Astrocyte (in vitro differentiated cells and primary cell): ENCODE measurements around the gene PHF21B. TPM values are rescaled to one million over a fixed set of nuclear protein-coding genes. Genes with fewer than 3 reads are reported as not detected.

ENCODE experiments used
- DNase-seq: peaks from one replicate; pipeline ENCODE4 v3.0.0-alpha.2; 2010; ENCODE audit warnings: low read depth
- FAIRE-seq: peaks from 2 replicates; lab custom pipeline; 2011; peaks lifted over from hg19 to GRCh38; lab: Jason Lieb, UNC
- H2AFZ ChIP-seq: 2 replicates; pipeline ENCODE4 v1.6.0; 2012; ENCODE audit warnings: low read depth, low read length, inconsistent platforms
- H3K27ac ChIP-seq: 2 replicates; pipeline ENCODE4 v1.5.1; 2011; ENCODE audit warnings: low read depth, low read length, inconsistent platforms
- H3K27me3 ChIP-seq: 2 replicates; pipeline ENCODE4 v1.6.0; 2011; ENCODE audit warnings: low read length, inconsistent platforms; ENCODE audit not compliant: insufficient read depth
- H3K36me3 ChIP-seq: 2 replicates; pipeline ENCODE4 v1.5.1; 2011; ENCODE audit warnings: low read length, inconsistent platforms; ENCODE audit not compliant: insufficient read depth
- H3K4me1 ChIP-seq: 2 replicates; pipeline ENCODE4 v1.5.1; 2011; ENCODE audit warnings: low read length, inconsistent platforms; ENCODE audit not compliant: insufficient read depth
- H3K4me2 ChIP-seq: 2 replicates; pipeline ENCODE4 v1.6.0; 2012; ENCODE audit warnings: low read length, inconsistent platforms
- H3K4me3 ChIP-seq: 2 replicates; pipeline ENCODE4 v1.5.1; 2011; ENCODE audit warnings: low read depth, mild to moderate bottlenecking, low read length, inconsistent platforms; ENCODE audit not compliant: insufficient read depth
- H3K79me2 ChIP-seq: 2 replicates; pipeline ENCODE4 v1.6.0; 2012; ENCODE audit warnings: mild to moderate bottlenecking, low read length, inconsistent platforms; ENCODE audit not compliant: insufficient read depth
- H3K9ac ChIP-seq: 2 replicates; pipeline ENCODE4 v1.6.0; 2012; ENCODE audit warnings: mild to moderate bottlenecking, low read length, inconsistent platforms
- H3K9me3 ChIP-seq: 2 replicates; pipeline ENCODE4 v1.5.1; 2012; ENCODE audit warnings: low read depth, mild to moderate bottlenecking, low read length, inconsistent platforms; ENCODE audit not compliant: insufficient read depth
- H4K20me1 ChIP-seq: 2 replicates; pipeline ENCODE4 v1.6.0; 2012; ENCODE audit warnings: low read length, inconsistent platforms; ENCODE audit not compliant: insufficient read depth
- H3K27ac Mint-ChIP-seq: one replicate; pipeline ENCODE4 v1.8.0; 2021; ENCODE audit warnings: mild to moderate bottlenecking, mixed read lengths; ENCODE audit not compliant: unreplicated experiment
- H3K27me3 Mint-ChIP-seq: one replicate; pipeline ENCODE4 v1.8.0; 2021; ENCODE audit warnings: low read depth, mixed read lengths; ENCODE audit not compliant: unreplicated experiment
- H3K36me3 Mint-ChIP-seq: one replicate; pipeline ENCODE4 v1.8.0; 2021; ENCODE audit warnings: low read depth, mixed read lengths; ENCODE audit not compliant: unreplicated experiment
- H3K4me1 Mint-ChIP-seq: one replicate; pipeline ENCODE4 v1.8.0; 2021; ENCODE audit warnings: low read depth, mixed read lengths; ENCODE audit not compliant: unreplicated experiment
- H3K4me3 Mint-ChIP-seq: one replicate; pipeline ENCODE4 v1.8.0; 2021; ENCODE audit warnings: mild to moderate bottlenecking, moderate library complexity, mixed read lengths; ENCODE audit not compliant: unreplicated experiment
- H3K9me3 Mint-ChIP-seq: one replicate; pipeline ENCODE4 v1.8.0; 2021; ENCODE audit warnings: mild to moderate bottlenecking, mixed read lengths; ENCODE audit not compliant: unreplicated experiment
- EZH2 ChIP-seq: IDR thresholded peaks from 2 replicates; pipeline ENCODE4 v1.6.1; 2012; ENCODE audit warnings: mild to moderate bottlenecking, low read length, inconsistent platforms; ENCODE audit not compliant: insufficient read depth
- total RNA-seq: library from RNA; stranded (reverse); gene quantifications from 2 replicates; pipeline ENCODE4 v1.2.1, GENCODE V29; 2021
- TF ChIP-seq, protein P1 (sequence below): IDR thresholded peaks from 2 replicates; pipeline ENCODE4 v1.5.1; 2011; ENCODE audit warnings: low read depth, mild to moderate bottlenecking, inconsistent platforms, low read length, moderate library complexity; ENCODE audit not compliant: insufficient read depth

Gene PHF21B
- total RNA-seq, 1 donor from 2014 or later = 6.3 TPM

DNA sequence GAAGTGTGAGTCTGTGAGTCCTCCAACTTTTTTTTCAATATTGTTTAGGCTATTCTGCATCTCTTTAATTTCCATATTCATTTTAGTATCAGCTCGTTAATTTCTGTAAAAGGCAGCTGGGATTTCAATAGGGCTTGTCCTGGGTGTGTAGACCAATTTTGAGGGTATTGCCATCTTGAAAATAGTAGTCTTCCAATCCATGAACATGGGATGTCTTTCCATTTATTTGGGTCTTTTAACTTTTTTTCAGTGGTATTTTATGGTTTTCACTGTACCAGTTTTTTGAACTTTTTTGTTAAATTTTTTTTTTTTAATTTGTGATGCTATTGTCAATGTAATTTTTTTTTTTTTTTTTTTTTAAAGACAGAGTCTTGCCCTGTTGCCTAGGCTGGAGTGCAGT is 177.9 kb downstream of the PHF21B start:
- Mint-ChIP-seq H3K27me3 (no peaks in the 10 kb centered on the region), H3K4me1 (no peaks in the 10 kb centered on the region), H3K36me3 (peaks cover 1% of the 10 kb centered on the region), H3K9me3 (no peaks in the 10 kb centered on the region), H3K4me3 (no peak overlapping the region), H3K27ac (no peak overlapping the region)
- FAIRE-seq (no peak), DNase-seq (no peak)
- H2AFZ ChIP-seq = no peak overlapping the region
- H3K27me3 ChIP-seq = peaks cover 3% of the 10 kb centered on the region
- H3K27ac ChIP-seq = no peak overlapping the region
- H3K9ac ChIP-seq = no peak overlapping the region
- H3K79me2 ChIP-seq = no peaks in the 10 kb centered on the region
- H3K9me3 ChIP-seq = peaks cover 6% of the 10 kb centered on the region
- TF ChIP-seq, protein P1, sequence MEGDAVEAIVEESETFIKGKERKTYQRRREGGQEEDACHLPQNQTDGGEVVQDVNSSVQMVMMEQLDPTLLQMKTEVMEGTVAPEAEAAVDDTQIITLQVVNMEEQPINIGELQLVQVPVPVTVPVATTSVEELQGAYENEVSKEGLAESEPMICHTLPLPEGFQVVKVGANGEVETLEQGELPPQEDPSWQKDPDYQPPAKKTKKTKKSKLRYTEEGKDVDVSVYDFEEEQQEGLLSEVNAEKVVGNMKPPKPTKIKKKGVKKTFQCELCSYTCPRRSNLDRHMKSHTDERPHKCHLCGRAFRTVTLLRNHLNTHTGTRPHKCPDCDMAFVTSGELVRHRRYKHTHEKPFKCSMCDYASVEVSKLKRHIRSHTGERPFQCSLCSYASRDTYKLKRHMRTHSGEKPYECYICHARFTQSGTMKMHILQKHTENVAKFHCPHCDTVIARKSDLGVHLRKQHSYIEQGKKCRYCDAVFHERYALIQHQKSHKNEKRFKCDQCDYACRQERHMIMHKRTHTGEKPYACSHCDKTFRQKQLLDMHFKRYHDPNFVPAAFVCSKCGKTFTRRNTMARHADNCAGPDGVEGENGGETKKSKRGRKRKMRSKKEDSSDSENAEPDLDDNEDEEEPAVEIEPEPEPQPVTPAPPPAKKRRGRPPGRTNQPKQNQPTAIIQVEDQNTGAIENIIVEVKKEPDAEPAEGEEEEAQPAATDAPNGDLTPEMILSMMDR = no peak
- TF ChIP-seq EZH2 = no peak
- no peaks in the 10 kb centered on the region for H4K20me1 ChIP-seq
- H3K4me2 ChIP-seq = no peak overlapping the region
- no peaks in the 10 kb centered on the region for H3K4me1 ChIP-seq
- no peaks in the 10 kb centered on the region for H3K36me3 ChIP-seq
- H3K4me3 ChIP-seq = no peak overlapping the region

Other genes starting within 250 kb of the PHF21B start
- 49.6 and 56.4 TPM in 2 replicates for gene NUP50, start 153.9 kb upstream of the PHF21B start, total RNA-seq
- 107 and 117 TPM in 2 replicates for gene KIAA0930, start 230.9 kb upstream of the PHF21B start, total RNA-seq